GM12865 (cell line): ENCODE measurements around the gene RTN4.
A peak's percentile ranks its signal among the peaks of the same experiment; 100 is the strongest.

Source experiments
- DNase-seq: peaks from one replicate; pipeline ENCODE4 v3.0.0; 2010; ENCODE audit warnings: low read depth
- H3K4me3 ChIP-seq: 2 replicates; pipeline ENCODE4 v1.5.1; 2011; ENCODE audit warnings: mild to moderate bottlenecking, low read depth, low read length, control low read depth
- CTCF ChIP-seq: IDR thresholded peaks from 2 replicates; pipeline ENCODE4 v1.5.1; 2011; ENCODE audit warnings: low read length, control low read depth, low read depth, inconsistent platforms; ENCODE audit not compliant: insufficient read depth; ENCODE audit errors: missing control alignments

Gene RTN4

DNA sequence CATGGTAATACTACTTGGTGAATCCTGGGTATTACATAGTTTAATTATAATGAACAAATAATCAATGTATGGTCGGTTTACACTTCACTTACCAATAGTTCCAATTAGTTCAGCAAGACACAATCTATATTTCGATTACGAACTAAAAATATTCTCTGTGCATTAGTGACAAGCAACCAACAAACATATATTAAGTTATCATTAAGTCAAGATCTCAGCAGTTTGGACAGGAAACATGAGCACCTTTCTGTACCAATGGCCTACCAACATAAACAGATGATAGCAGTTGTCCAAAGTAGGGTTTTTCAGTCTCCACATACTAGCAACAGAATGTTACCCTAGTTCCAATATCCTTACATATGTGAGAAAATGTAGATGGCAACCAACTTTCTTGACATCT is 32.8 kb downstream of the RTN4 start:
- no peak for TF ChIP-seq CTCF

DNA sequence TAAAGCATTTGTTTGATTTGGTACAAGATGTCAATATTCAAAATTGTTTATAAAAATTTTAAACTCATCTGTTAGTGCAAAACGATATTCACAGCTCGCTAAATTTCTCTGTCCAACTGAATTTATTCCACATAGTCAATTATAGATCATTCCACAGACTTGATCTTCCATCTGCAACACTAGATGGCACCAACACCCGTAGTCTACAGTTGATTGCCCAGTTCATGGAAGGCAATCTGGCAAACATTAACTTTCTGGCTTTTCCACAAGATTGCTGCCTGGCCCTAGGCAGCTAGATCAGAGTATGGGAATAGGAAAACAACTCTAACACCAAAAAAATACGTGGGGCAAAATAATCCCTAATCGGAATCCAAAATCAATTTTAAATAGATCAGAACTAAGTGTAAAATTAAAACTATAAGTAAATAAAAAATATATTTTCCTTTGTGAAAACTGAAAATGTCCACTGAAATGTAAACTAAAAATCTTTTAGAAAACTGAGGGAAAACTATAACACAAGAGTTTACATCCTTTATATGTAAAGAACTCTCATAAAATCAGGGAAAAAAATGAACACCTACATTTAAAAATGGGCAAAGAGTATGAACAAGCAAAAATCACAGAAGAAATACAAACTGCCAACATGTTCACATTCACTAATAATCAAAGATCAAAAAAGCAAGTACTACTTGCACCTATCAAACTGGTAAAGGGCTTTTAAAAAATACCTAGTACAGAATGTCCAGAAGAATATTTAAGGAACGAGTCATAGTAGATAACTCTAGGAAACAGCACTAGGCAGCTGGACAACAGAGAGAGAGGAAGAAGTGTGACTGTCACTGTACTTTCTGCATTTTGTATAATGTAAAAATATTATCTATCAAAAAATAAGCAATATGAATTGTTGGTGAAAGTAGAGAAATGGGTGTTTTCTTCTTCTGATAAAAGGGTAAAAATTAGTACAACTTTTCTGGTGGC is 35.0 kb downstream of the RTN4 start:
- DNase-seq: peak; percentile 65
- no peak overlapping the region for H3K4me3 ChIP-seq
- peak; percentile 52 for TF ChIP-seq CTCF

More for the DNA sequence above, 32.8 kb downstream of the RTN4 start:
- no peak overlapping the region for H3K4me3 ChIP-seq
- DNase-seq: no peak

DNA sequence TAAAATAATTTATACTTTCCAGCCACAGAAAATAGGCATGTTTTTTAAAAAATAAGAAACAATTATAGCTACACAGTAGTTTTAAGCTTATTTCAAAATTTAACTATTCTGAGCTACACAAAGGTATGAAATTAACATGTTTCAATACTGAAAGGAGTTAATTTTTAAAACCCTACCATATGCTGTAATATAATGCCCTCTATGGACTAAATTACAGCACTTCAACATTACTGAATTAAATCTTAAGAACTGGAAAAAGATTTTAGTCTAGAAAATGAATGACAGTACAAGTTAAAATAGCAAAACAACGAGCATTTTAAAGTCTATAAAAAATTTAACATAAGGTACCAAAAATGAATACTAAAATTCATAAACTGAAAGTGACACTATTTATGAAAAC is 36.3 kb downstream of the RTN4 start:
- TF ChIP-seq CTCF: no peak
- DNase-seq: no peak
- H3K4me3 ChIP-seq: no peak overlapping the region

GRCh38 chr2:55012672-55013484 is 37.4 kb downstream of the RTN4 start:
- no peak for DNase-seq
- no peak overlapping the region for H3K4me3 ChIP-seq
- TF ChIP-seq CTCF: no peak

- DNase-seq: no peak
- no peak for TF ChIP-seq CTCF
- no peak overlapping the region for H3K4me3 ChIP-seq
Observed at GRCh38 chr2:55011831-55012671, 38.2 kb downstream of the RTN4 start.

DNA sequence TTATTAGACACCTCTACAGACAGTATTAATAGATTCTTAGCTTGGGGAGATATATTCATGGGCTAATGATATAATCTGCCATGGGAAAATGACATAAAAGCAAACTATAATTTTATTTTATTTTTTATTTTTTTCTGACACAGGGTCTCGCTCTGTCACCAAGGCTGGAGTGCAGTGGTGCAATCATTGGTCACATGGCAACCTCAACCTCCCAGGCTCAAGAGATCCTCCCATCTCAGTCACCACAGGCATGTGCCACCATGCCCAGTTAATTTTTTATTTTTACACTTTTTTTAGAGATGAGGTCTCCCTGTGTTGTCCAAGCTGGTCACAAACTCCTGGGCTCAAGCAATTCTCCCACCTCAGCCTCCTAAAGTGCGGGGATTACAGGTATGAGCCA is 39.3 kb downstream of the RTN4 start:
- H3K4me3 ChIP-seq: no peak overlapping the region
- no peak for TF ChIP-seq CTCF
- no peak for DNase-seq
